ENCODE results near the gene CRYBB1. TPM values are rescaled to one million over a fixed set of nuclear protein-coding genes. Genes with fewer than 3 reads are reported as not detected.

The CRYBB1 gene
- total RNA-seq, 1 donor from 2014 or later, result 1.4 TPM

DNA sequence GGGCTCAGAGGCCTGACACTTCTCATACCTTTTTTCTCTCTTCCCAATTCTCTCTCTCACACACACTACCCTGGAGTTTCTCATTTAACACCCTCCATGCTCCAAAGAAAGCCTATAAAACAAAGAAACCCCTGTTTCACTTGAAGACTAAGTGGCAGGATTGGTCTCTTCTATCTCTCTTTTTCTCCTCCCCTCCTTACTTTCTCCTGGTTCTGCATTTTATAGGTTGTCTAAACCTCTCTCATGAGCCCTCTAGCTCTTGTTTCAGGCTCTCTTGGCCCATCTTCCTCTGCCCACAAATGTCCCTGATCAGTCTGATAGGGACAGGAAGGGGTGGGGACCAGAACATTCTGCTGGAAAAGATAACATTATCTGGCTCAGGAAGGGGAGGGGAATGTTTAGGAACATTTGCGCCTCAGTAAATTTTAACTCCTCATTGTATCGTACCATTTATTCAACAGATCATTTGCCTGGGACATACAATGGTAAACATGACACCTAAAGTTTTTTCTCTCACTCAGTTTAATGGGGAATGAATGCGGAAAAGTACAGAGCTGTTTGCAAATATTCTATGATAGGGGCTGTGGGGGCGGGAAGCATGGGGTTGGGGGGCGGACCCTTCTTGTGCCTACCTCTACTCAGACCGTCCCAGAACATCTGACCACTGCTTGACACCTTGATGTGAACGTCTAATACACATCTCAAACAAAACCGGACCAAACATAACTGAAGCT lies 14.8 kb upstream of the CRYBB1 start:
- DNase-seq (no peak), ATAC-seq (peak; percentile 63 to 65)
- Histone ChIP-seq H3K4me1 (no peaks in the 10 kb centered on the region), H3K9me3 (no peaks in the 10 kb centered on the region), H3K36me3 (no peaks in the 10 kb centered on the region), H3K27ac (peak overlapping the region; percentile 62), H3K27me3 (ENCODE audit: low read depth) (no peaks in the 10 kb centered on the region), H3K4me3 (no peak overlapping the region)
- intact Hi-C loops (cut with DNase I), result no loop called here
- TF ChIP-seq, protein P1, sequence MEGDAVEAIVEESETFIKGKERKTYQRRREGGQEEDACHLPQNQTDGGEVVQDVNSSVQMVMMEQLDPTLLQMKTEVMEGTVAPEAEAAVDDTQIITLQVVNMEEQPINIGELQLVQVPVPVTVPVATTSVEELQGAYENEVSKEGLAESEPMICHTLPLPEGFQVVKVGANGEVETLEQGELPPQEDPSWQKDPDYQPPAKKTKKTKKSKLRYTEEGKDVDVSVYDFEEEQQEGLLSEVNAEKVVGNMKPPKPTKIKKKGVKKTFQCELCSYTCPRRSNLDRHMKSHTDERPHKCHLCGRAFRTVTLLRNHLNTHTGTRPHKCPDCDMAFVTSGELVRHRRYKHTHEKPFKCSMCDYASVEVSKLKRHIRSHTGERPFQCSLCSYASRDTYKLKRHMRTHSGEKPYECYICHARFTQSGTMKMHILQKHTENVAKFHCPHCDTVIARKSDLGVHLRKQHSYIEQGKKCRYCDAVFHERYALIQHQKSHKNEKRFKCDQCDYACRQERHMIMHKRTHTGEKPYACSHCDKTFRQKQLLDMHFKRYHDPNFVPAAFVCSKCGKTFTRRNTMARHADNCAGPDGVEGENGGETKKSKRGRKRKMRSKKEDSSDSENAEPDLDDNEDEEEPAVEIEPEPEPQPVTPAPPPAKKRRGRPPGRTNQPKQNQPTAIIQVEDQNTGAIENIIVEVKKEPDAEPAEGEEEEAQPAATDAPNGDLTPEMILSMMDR (IDR thresholded peaks at IDR 0.05), result no peak

DNA sequence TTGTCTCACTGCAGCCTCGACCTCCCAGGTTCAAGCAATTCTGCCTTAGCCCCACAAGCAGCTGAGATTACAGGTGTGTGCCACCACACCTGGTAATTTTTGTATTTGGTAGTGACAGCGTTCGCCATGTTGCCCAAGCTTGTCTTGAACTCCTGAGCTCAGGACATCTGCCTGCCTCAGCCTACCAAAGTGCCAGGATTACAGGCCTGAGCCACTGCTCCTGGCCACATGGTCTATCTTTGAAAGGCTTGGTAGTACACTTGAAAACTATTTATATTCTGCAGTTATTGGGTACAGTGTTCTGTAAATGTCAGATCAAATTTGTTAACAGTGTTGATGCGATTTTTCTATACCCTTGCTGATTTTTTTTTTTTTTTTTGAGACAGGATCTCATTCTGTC lies 13.5 kb upstream of the CRYBB1 start:
- TF ChIP-seq, protein P1 (IDR thresholded peaks at IDR 0.05), result no peak
- intact Hi-C loops (cut with DNase I), result no loop called here
- Histone ChIP-seq H3K4me3 (no peak overlapping the region), H3K36me3 (no peaks in the 10 kb centered on the region), H3K4me1 (no peaks in the 10 kb centered on the region), H3K27ac (no peak overlapping the region), H3K9me3 (no peaks in the 10 kb centered on the region), H3K27me3 (ENCODE audit: low read depth) (no peaks in the 10 kb centered on the region)
- ATAC-seq (no peak), DNase-seq (no peak)

DNA sequence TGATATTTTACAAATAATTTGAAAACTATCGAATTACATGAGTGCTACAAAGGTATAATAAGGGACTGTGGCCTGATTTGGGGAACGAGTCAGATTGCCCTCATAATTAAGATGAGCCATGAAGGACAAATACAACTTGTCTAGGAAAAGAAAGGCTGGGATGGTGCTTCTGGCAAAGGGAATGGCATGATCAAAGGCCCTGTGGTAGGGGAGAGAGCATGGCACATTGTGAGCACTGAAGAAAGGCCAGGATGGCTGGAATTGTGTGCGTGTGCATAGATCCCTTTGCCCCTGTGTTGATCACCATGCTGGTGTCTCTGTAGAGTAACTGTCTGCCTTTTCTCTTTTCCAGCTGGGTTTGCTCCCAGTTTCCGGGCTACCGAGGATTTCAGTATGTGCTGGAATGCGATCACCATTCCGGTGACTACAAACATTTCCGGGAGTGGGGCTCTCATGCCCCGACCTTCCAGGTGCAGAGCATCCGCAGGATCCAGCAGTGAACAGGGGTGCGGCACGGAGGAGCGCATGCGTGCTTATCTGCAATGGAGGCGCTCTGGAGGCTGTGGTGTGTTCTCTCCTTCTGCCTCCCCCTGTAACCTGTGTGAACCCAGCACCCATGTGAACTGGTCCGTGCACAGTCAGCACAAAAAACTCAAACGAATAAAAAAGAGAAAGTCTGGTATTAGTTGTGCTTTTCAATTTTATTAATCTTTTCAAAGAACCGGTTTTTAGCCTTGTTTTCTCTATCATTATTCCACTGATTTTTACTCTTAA lies 12.3 kb upstream of the CRYBB1 start:
- Histone ChIP-seq H3K27me3 (ENCODE audit: low read depth) (no peaks in the 10 kb centered on the region), H3K4me1 (no peaks in the 10 kb centered on the region), H3K36me3 (no peaks in the 10 kb centered on the region), H3K4me3 (no peak overlapping the region), H3K9me3 (no peaks in the 10 kb centered on the region), H3K27ac (no peak overlapping the region)
- DNase-seq (no peak), ATAC-seq (no peak)
- TF ChIP-seq, protein P1 (IDR thresholded peaks at IDR 0.05), result no peak
- intact Hi-C loops (cut with DNase I), result no loop called here

DNA sequence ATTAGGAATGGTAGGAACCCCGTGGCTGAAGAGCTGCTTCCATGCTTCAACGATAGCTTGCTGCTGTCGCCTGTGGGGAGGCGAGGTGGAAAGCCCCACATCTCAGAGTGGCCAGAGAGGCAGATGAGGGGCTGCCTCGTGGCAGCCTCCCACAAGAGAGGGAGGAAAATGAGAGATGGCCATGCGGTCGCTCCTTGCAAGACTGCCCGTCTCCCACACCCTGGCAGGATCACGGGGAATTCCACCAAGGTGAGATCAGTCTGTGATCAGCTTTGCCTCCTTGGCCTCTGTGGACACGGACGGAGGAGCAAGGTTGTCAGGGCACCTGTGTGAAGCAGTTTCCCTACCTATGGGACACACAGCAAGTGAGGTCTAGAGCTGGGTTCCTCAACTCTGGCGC lies 7.0 kb upstream of the CRYBB1 start:
- ATAC-seq (no peak), DNase-seq (no peak)
- Histone ChIP-seq H3K4me3 (no peak overlapping the region), H3K4me1 (peaks cover under 1% of the 10 kb centered on the region), H3K9me3 (no peaks in the 10 kb centered on the region), H3K27me3 (ENCODE audit: low read depth) (no peaks in the 10 kb centered on the region), H3K36me3 (no peaks in the 10 kb centered on the region), H3K27ac (no peak overlapping the region)
- TF ChIP-seq, protein P1 (IDR thresholded peaks at IDR 0.05), result no peak
- intact Hi-C loops (cut with DNase I), result no loop called here

DNA sequence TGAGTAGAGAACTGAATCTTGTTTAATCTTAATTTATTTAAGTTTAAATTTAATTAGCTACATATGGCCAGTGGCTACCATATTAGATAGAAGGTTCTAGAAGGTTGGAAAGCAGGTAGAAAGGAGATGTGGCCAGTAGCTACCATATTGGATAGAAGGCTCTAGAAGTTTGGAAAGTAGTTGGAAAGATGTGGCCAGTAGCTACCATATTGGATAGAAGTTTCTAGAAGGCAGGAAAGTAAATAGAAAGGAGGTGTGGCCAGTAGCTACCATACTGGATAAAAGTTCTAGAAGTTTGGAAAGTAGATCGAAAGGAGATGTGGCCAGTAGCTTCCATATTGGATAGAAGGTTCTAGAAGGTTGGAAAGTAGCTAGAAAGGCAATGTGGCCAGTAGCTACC lies 6.2 kb upstream of the CRYBB1 start:
- no peaks in the 10 kb centered on the region for H3K9me3 ChIP-seq
- H3K27ac ChIP-seq, result no peak overlapping the region
- no peak for DNase-seq
- intact Hi-C loops (cut with DNase I), result no loop called here
- peaks cover 6% of the 10 kb centered on the region for H3K4me1 ChIP-seq
- no peak overlapping the region for H3K4me3 ChIP-seq
- no peak for ATAC-seq
- H3K27me3 ChIP-seq (ENCODE audit: low read depth), result no peaks in the 10 kb centered on the region
- H3K36me3 ChIP-seq, result no peaks in the 10 kb centered on the region
- TF ChIP-seq, protein P1 (IDR thresholded peaks at IDR 0.05), result no peak

Data from lower lobe of right lung (tissue), 2 donors.